RCC 7860 (cell line): ENCODE data around the gene HHLA2.

Source experiments
- DNase-seq: peaks from one replicate; pipeline ENCODE4 v3.0.0-alpha.2; 2015; ENCODE audit warnings: low spot score
- FAIRE-seq: peaks from 2 replicates; lab custom pipeline; 2012; peaks lifted over from hg19 to GRCh38; lab: Jason Lieb, UNC

HHLA2 gene

GRCh38 chr3:108412121-108412750, 115.9 kb downstream of the HHLA2 start:
- DNase-seq (no peak), FAIRE-seq (no peak)

- FAIRE-seq (no peak), DNase-seq (no peak)
Measured at GRCh38 chr3:108414007-108414406, 117.7 kb downstream of the HHLA2 start.

GRCh38 chr3:108415661-108416060, 119.3 kb downstream of the HHLA2 start:
- FAIRE-seq, result no peak

GRCh38 chr3:108416111-108416869, 119.9 kb downstream of the HHLA2 start:
- no peak for DNase-seq
- FAIRE-seq, result no peak

More at GRCh38 chr3:108415661-108416060, 119.3 kb downstream of the HHLA2 start:
- no peak for DNase-seq

GRCh38 chr3:108420926-108421325, 124.6 kb downstream of the HHLA2 start:
- peak; percentile 80 for DNase-seq
- peak; percentile 58 for FAIRE-seq
